ENCODE measurements around the gene PCGF3. TPM values are rescaled to one million over a fixed set of nuclear protein-coding genes. Genes with fewer than 3 reads are reported as not detected.

PCGF3 gene
- total RNA-seq, 1 donor from 2014 or later = 21.5 TPM

- Histone ChIP-seq H3K27ac (replicated peaks) (no peak overlapping the region), H3K9me3 (replicated peaks) (peaks cover 3% of the 10 kb centered on the region), H3K4me1 (peaks cover 1% of the 10 kb centered on the region), H3K27me3 (ENCODE audit: low read depth) (peaks cover 94% of the 10 kb centered on the region), H3K36me3 (no peaks in the 10 kb centered on the region), H3K4me3 (no peak overlapping the region)
- no peak for TF ChIP-seq CTCF (IDR thresholded peaks at IDR 0.05; ENCODE audit: borderline replicate concordance)
- intact Hi-C loops (cut with micrococcal nuclease) = no loop called here
- DNase-seq = no peak
Measured at GRCh38 chr4:819401-820229, 114.0 kb downstream of the PCGF3 start.

Other genes starting within 250 kb of the PCGF3 start
- gene ZNF721, start 206.7 kb upstream of the PCGF3 start, total RNA-seq = 11.8 TPM
- 17.8 TPM for gene PIGG, start 206.6 kb upstream of the PCGF3 start, total RNA-seq
- gene TMEM271, start 129.5 kb upstream of the PCGF3 start, total RNA-seq = not detected
- gene PDE6B, start 80.3 kb upstream of the PCGF3 start, total RNA-seq = 2.7 TPM
- gene ATP5ME, start 31.6 kb upstream of the PCGF3 start, total RNA-seq = 914 TPM
- 4.5 TPM for gene MYL5, start 31.3 kb upstream of the PCGF3 start, total RNA-seq
- 12.0 TPM for gene SLC49A3, start 16.7 kb upstream of the PCGF3 start, total RNA-seq
- gene CPLX1, start 120.3 kb downstream of the PCGF3 start, total RNA-seq = 4.8 TPM
- gene GAK, start 226.5 kb downstream of the PCGF3 start, total RNA-seq = 25.1 TPM
- 20.3 TPM for gene TMEM175, start 226.6 kb downstream of the PCGF3 start, total RNA-seq

All from left ventricle myocardium inferior (tissue), 1 donor.